HUES64 (cell line): Measurements from ENCODE around the gene TTC33.

Experiments
- H3K27ac ChIP-seq: 2 replicates; pipeline ENCODE4 v1.7.0; 2013; ENCODE audit warnings: low read depth, low read length, inconsistent platforms
- H3K27me3 ChIP-seq: 2 replicates; pipeline ENCODE4 v1.6.1; 2013; ENCODE audit warnings: mild to moderate bottlenecking, low read length; ENCODE audit not compliant: insufficient read depth
- H3K36me3 ChIP-seq: 2 replicates; pipeline ENCODE4 v1.6.1; 2013; ENCODE audit warnings: mild to moderate bottlenecking, low read length; ENCODE audit not compliant: insufficient read depth
- H3K4me1 ChIP-seq: 2 replicates; pipeline ENCODE4 v1.6.1; 2013; ENCODE audit warnings: mild to moderate bottlenecking, low read length, moderate library complexity; ENCODE audit not compliant: insufficient read depth
- H3K4me3 ChIP-seq: 2 replicates; pipeline ENCODE4 v1.5.1; 2013; ENCODE audit warnings: mild to moderate bottlenecking, low read length, moderate library complexity
- H3K9ac ChIP-seq: 2 replicates; pipeline ENCODE4 v1.6.1; 2013; ENCODE audit warnings: mild to moderate bottlenecking, low read depth, low read length
- H3K9me3 ChIP-seq: 2 replicates; pipeline ENCODE4 v1.6.1; 2013; ENCODE audit warnings: low read depth, low read length; ENCODE audit not compliant: insufficient read depth
- WGBS: fragments of 150-250, 120-280 bp; methylation state at CpG from one replicate; pipeline ENCODE4 v1.1.7; 2013; ENCODE audit warnings: missing lambda C conversion rate; 5-methylcytosine and 5-hydroxymethylcytosine counted together

Gene TTC33

DNA sequence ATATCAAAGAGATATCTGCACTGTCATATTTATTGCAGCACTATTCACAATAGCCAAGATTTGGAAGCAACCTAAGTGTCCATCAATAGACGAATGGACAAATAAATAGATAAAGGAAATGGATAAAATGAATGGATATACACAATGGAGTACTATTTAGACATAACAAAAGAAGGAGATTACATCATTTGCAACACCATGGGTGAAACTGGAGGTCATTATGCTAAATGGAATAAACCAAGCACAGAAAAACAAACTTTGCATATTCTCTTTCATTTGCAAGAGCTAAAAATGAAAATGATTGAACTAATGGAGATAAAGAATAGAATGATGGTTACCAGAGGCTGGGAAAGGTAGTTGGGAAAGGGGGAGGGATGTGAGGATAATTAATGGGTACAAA is 231.1 kb downstream of the TTC33 start:
- Histone ChIP-seq H3K9ac (no peak overlapping the region), H3K4me3 (no peak overlapping the region), H3K27me3 (no peaks in the 10 kb centered on the region), H3K4me1 (peaks cover 10% of the 10 kb centered on the region; the same call in 1 of the 2 replicates), H3K27ac (no peak overlapping the region), H3K36me3 (no peaks in the 10 kb centered on the region), H3K9me3 (no peaks in the 10 kb centered on the region)
- 80% methylated on average over 1 of the region's 1 CpG for WGBS

DNA sequence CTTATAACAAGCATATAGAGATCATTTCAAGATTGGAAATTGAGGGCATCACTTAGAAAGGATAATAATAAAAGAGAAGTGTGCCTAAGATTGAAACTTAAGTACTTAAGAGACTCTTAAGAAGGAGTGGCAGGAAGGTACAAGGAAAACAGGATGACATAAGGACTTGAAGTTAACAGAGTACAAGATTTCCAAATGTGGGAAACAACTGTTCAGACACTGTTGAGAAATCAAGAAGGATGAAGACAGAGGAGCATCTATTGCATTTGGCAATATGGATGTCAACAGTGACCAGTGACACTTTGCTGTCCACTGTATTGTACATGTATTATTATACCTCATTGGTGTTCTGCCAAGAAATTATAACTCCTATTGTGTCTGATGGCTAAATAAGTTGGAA is 233.8 kb downstream of the TTC33 start:
- H3K4me1 ChIP-seq: peaks cover 10% of the 10 kb centered on the region; the same call in 1 of the 2 replicates
- no peak overlapping the region for H3K27ac ChIP-seq
- no peak overlapping the region for H3K9ac ChIP-seq
- no peak overlapping the region for H3K4me3 ChIP-seq
- H3K9me3 ChIP-seq: no peaks in the 10 kb centered on the region
- no peaks in the 10 kb centered on the region for H3K36me3 ChIP-seq
- H3K27me3 ChIP-seq: no peaks in the 10 kb centered on the region

DNA sequence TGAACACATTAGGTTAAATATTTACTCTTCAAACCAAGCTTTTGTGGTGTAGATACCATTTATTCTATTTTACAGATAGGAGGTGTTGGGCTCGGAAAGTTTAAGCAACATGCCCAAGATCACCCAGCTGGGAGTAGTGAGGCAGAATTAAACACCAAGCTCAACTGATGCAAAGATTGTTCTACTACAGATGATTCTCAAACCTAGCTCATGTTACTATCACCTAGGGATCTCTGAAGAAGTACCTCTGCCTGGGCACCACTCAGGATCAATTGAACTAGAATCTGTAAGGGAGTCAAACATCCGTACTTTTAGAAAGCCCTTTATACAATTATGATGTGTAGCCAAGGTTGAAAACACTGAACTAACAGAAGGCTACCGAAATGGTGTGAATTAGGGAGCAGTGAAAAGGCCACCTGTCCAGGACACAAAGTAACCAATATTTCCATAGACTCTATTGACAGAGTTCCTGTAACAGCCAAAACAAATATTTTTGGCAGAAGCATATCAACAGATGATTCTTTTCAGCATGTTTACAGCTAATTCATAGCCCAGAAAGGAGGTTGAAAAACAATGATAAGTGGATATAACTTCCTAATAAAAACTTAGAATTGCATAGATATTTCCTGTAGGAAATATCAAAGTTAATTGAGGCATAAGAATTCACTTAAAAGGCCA is 234.5 kb downstream of the TTC33 start:
- H3K9ac ChIP-seq: no peak overlapping the region
- H3K36me3 ChIP-seq: no peaks in the 10 kb centered on the region
- H3K4me3 ChIP-seq: no peak overlapping the region
- H3K27ac ChIP-seq: no peak overlapping the region
- H3K9me3 ChIP-seq: no peaks in the 10 kb centered on the region
- H3K4me1 ChIP-seq: peaks cover 10% of the 10 kb centered on the region; the same call in 1 of the 2 replicates
- 98% methylated on average over 3 of the region's 3 CpGs for WGBS
- no peaks in the 10 kb centered on the region for H3K27me3 ChIP-seq

DNA sequence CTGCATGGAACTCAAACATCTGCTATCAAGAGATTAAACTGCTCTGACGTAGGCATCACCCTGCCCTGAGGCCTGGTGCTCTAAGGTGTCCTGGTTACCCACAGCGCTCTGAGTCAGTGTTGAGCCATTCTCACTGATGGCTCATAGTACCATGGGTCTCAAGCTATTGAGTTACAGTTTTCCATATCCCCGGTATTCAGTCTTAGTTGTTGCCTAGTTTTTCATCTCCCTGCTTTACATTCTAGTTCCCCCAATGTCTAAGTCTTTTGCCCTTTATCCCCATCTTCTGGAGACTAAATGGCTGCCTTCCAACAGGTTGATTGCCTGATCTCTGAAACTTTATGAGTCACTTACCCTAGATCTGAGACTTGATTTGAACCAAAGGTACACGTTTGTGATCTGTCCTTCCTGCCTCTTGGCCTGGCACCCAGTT is 237.3 kb downstream of the TTC33 start:
- Histone ChIP-seq H3K9me3 (no peaks in the 10 kb centered on the region), H3K4me1 (no peaks in the 10 kb centered on the region), H3K27me3 (no peaks in the 10 kb centered on the region), H3K4me3 (no peak overlapping the region), H3K27ac (no peak overlapping the region), H3K9ac (no peak overlapping the region), H3K36me3 (no peaks in the 10 kb centered on the region)
- whole genome bisulfite sequencing: 90% methylated on average over 4 of the region's 4 CpGs

DNA sequence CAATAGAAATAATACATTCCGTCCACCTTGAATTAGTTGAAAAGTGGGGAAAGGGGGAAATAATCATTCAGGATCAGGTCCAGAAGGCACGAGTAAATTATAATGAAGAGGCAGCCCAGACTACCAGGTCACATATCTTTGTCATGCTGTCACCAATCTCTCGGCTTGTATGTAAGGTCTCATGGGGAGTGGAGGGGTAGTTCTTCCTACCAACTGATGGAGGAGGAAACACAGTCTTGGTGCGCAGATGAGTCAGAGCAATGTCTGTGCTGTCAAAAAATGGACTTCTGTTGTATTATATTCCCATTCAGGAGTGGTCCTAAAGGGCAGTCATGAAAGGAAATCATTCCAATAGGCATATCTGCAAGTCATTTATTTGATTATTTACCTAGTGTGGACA is 240.3 kb downstream of the TTC33 start:
- no peak overlapping the region for H3K4me3 ChIP-seq
- no peaks in the 10 kb centered on the region for H3K36me3 ChIP-seq
- H3K4me1 ChIP-seq: no peaks in the 10 kb centered on the region
- no peaks in the 10 kb centered on the region for H3K9me3 ChIP-seq
- H3K9ac ChIP-seq: no peak overlapping the region
- WGBS: 88% methylated on average over 4 of the region's 4 CpGs
- H3K27ac ChIP-seq: no peak overlapping the region
- no peaks in the 10 kb centered on the region for H3K27me3 ChIP-seq

DNA sequence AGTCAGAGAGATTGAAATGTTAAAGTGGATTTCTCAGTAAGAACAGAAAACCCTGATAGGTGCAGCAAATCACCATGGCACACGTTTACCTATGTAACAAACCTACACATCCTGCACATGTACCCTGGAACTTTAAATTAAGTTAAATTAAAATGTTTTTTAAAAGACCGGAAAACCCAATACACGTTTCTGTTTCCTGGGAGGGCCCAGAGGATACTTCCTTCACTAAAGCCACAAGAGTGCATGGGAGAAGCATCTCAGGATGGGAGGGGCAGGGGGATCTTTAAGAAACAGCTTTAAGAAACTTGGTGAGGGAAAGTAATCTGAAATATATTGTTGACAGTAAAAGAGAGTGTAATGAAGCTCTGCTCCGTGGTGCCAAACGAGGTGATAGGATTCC is 240.8 kb downstream of the TTC33 start:
- 86% methylated on average over 4 of the region's 5 CpGs for WGBS
- Histone ChIP-seq H3K36me3 (no peaks in the 10 kb centered on the region), H3K9ac (no peak overlapping the region), H3K4me1 (no peaks in the 10 kb centered on the region), H3K4me3 (no peak overlapping the region), H3K27me3 (no peaks in the 10 kb centered on the region), H3K9me3 (no peaks in the 10 kb centered on the region), H3K27ac (no peak overlapping the region)

DNA sequence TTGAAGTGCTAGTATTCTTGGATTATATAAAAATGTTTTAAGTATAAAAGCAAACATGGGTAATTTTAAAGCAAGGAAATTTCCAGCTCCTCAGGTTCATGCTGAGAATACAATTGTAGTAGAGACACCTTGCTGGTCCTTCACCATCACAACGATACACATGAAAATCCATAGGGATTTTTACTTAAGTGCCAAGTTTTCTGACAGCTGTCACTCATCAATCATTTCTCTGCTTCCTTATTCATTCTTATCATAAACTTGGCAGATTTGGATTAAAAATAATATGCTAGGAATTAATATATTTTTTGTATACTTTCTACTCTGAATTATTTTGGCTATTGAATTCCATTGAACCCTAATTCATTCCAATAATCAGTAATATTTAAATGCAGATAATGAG is 244.0 kb downstream of the TTC33 start:
- Histone ChIP-seq H3K9me3 (no peaks in the 10 kb centered on the region), H3K36me3 (no peaks in the 10 kb centered on the region), H3K4me3 (no peak overlapping the region), H3K27me3 (no peaks in the 10 kb centered on the region), H3K27ac (no peak overlapping the region), H3K4me1 (no peaks in the 10 kb centered on the region), H3K9ac (no peak overlapping the region)
- 100% methylated on average over 1 of the region's 1 CpG for WGBS

DNA sequence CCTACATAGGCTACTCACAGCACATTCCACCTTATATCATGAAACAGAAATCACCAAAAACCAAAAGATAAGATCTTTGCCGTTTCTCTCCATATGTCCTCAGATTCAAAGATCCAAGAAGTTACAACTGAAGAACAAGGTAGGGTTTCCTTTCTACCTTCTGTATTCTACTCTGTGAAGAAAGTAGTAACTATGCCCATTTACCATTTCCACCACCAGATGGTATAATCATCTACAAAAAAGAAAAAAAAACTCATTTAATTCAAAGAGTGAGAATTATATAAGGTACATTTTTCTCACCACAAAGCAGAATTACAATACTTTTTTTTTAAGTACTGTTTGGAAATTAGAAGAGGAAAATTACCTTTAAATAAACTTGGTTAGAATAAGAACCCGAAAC is 248.7 kb downstream of the TTC33 start:
- H3K4me3 ChIP-seq: no peak overlapping the region
- WGBS: 80% methylated on average over 1 of the region's 2 CpGs
- H3K9me3 ChIP-seq: no peaks in the 10 kb centered on the region
- H3K4me1 ChIP-seq: no peaks in the 10 kb centered on the region
- H3K27me3 ChIP-seq: no peaks in the 10 kb centered on the region
- H3K36me3 ChIP-seq: no peaks in the 10 kb centered on the region
- no peak overlapping the region for H3K27ac ChIP-seq
- H3K9ac ChIP-seq: no peak overlapping the region

DNA sequence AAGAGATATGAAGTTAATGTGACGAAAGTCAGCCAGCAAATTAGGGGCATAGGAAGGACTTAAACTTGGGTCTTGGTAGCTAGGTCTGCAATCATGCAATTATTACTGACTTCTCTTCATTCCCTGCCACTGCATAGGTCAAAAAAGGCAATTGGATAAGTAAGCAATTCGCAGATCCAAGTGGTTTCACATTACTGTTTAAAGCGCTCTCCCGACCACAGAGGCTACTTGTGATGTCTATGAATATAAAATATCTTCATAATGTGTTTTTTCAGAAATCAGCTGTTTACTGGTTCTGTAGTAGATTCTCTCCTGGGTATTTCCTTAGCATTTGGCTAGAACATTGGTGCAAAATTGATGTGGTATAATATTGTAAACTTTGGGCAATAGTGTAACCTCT is 250.7 kb downstream of the TTC33 start:
- no peak overlapping the region for H3K4me3 ChIP-seq
- no peak overlapping the region for H3K9ac ChIP-seq
- no peaks in the 10 kb centered on the region for H3K27me3 ChIP-seq
- H3K9me3 ChIP-seq: no peaks in the 10 kb centered on the region
- no peak overlapping the region for H3K27ac ChIP-seq
- no peaks in the 10 kb centered on the region for H3K4me1 ChIP-seq
- no peaks in the 10 kb centered on the region for H3K36me3 ChIP-seq
- 93% methylated on average over 4 of the region's 4 CpGs for WGBS

DNA sequence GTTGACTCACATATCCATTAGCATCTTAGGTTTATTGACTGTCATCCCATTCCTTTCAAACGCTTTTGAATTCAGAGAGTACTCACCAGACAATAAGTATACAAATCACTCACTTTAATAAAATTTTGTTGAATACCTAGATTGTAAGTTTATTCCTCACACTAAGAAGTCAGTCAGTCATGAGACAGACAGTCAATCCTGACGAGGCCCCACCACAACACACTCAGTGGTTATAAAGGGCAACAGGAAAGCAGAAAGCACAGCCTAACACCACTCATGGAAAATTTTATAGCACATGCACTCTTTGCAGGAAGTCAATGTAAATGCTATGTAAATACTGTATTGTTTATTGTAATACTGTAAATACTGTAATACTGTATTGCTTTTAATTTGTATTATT is 252.3 kb downstream of the TTC33 start:
- H3K9me3 ChIP-seq: no peaks in the 10 kb centered on the region
- no peaks in the 10 kb centered on the region for H3K4me1 ChIP-seq
- no peaks in the 10 kb centered on the region for H3K36me3 ChIP-seq
- H3K27ac ChIP-seq: no peak overlapping the region
- H3K27me3 ChIP-seq: no peaks in the 10 kb centered on the region
- no peak overlapping the region for H3K4me3 ChIP-seq
- 87% methylated on average over 2 of the region's 2 CpGs for WGBS
- H3K9ac ChIP-seq: no peak overlapping the region

DNA sequence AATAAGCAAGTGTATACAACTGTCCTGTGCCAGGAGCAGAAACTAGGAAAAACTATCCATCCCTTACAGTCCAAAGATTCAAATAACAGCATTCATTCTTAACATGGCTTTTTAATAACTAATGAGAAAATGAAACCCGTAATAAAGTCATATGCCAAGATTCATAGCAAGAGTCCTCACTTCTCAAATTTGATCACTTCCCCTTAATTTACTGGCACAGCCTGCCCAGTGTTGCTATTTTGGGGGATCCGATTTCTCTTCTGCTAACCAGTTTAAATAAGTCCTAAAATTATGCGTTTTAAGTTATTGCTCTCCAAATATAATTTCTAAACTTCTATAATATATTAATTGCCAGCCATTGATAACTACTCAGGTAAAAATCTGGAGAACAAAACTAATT is 253.0 kb downstream of the TTC33 start:
- WGBS: 92% methylated on average over 2 of the region's 3 CpGs
- no peaks in the 10 kb centered on the region for H3K9me3 ChIP-seq
- no peak overlapping the region for H3K27ac ChIP-seq
- H3K4me1 ChIP-seq: peaks cover 2% of the 10 kb centered on the region; the same call in 1 of the 2 replicates
- H3K27me3 ChIP-seq: no peaks in the 10 kb centered on the region
- H3K36me3 ChIP-seq: no peaks in the 10 kb centered on the region
- H3K9ac ChIP-seq: no peak overlapping the region
- H3K4me3 ChIP-seq: no peak overlapping the region
